Caco-2 (cell line): ENCODE results near the gene CARM1. TPM values are rescaled to one million over a fixed set of nuclear protein-coding genes. Genes with fewer than 3 reads are reported as not detected.

Source experiments
- BruUV-seq: library from RNA; stranded (reverse); fragments of 400-500 nt; replicated peaks from 2 replicates; lab custom pipeline; 2021; lab: Mats Ljungman, UMichigan
- CTCF ChIA-PET: fragments of 300-600 bp; sonication (Branson Sonifier 250); formaldehyde crosslinking; loops from one replicate; lab custom pipeline; 2022; ENCODE audit warnings: antibody characterized with exemption; lab: Charles Lee
- POLR2A ChIA-PET: fragments of 300-600 bp; sonication (Branson Sonifier 250); formaldehyde crosslinking; loops from one replicate; lab custom pipeline; 2022; ENCODE audit warnings: antibody characterized with exemption; lab: Charles Lee
- DNase-seq, 2 experiments: peaks; one replicate each; pipeline versions ENCODE4 v3.0.0 to v3.0.0-alpha.2; 2020 to 2022
- H3K27me3 ChIP-seq: replicated peaks from 2 replicates; pipeline ENCODE4 v1.6.0; 2011; ENCODE audit warnings: low read length; ENCODE audit not compliant: control insufficient read depth, insufficient read depth
- H3K36me3 ChIP-seq: 2 replicates; pipeline ENCODE4 v1.5.1; 2011; ENCODE audit warnings: low read length; ENCODE audit not compliant: control insufficient read depth, insufficient read depth
- H3K4me1 ChIP-seq: fragments of 250-450 bp; sonication (Bioruptor Pico); 2 replicates; pipeline ENCODE4 v1.5.1; 2020; ENCODE audit warnings: mild to moderate bottlenecking
- H3K4me3 ChIP-seq: 2 replicates; pipeline ENCODE4 v1.5.1; 2011; ENCODE audit warnings: low read depth, mild to moderate bottlenecking, control low read depth, low read length
- H3K9me3 ChIP-seq: fragments of 250-450 bp; sonication (Bioruptor Pico); 2 replicates; pipeline ENCODE4 v1.5.1; 2020; ENCODE audit warnings: mild to moderate bottlenecking, moderate library complexity
- H3K27ac Mint-ChIP-seq: one replicate; pipeline ENCODE4 v1.8.0; 2022; ENCODE audit warnings: mixed read lengths; ENCODE audit not compliant: unreplicated experiment
- H3K27me3 Mint-ChIP-seq: one replicate; pipeline ENCODE4 v1.8.0; 2022; ENCODE audit warnings: mixed read lengths; ENCODE audit not compliant: insufficient read depth, unreplicated experiment
- H3K36me3 Mint-ChIP-seq: one replicate; pipeline ENCODE4 v1.8.0; 2022; ENCODE audit warnings: mild to moderate bottlenecking, mixed read lengths; ENCODE audit not compliant: insufficient read depth, unreplicated experiment
- H3K4me1 Mint-ChIP-seq: one replicate; pipeline ENCODE4 v1.8.0; 2022; ENCODE audit warnings: low read depth, mixed read lengths; ENCODE audit not compliant: unreplicated experiment
- H3K4me3 Mint-ChIP-seq: one replicate; pipeline ENCODE4 v1.8.0; 2022; ENCODE audit warnings: mild to moderate bottlenecking, moderate library complexity, mixed read lengths; ENCODE audit not compliant: unreplicated experiment
- H3K9me3 Mint-ChIP-seq: one replicate; pipeline ENCODE4 v1.8.0; 2022; ENCODE audit warnings: mixed read lengths; ENCODE audit not compliant: unreplicated experiment
- intact Hi-C: fragments of 100-400 bp; cut with micrococcal nuclease; formaldehyde crosslinking; loops from one replicate; pipeline ENCODE4 v1.10.0; 2022; ENCODE audit not compliant: unreplicated experiment
- total RNA-seq: library from RNA; stranded (reverse); gene quantifications from 2 replicates; pipeline ENCODE4 v1.2.3, GENCODE V29; 2022
- TF ChIP-seq, protein P1 (sequence below), 2 experiments: fragments of 200-600 bp in 1 of 2; IDR thresholded peaks; 1 replicate in 1 of 2; 2 replicates in 1 of 2; pipeline versions ENCODE4 v1.5.1 to v1.8.0; 2011 to 2022; ENCODE audit warnings: antibody characterized with exemption in 1 of 2, control low read depth in 1 of 2, inconsistent platforms in 1 of 2, low read depth in 1 of 2, low read length in 1 of 2, mild to moderate bottlenecking in 1 of 2, moderate library complexity in 1 of 2; ENCODE audit not compliant: insufficient read depth in 1 of 2, severe bottlenecking in 1 of 2, unreplicated experiment in 1 of 2

CARM1 gene
- total RNA-seq, 1 experiment from 2014 or later: 97.9 TPM

DNA sequence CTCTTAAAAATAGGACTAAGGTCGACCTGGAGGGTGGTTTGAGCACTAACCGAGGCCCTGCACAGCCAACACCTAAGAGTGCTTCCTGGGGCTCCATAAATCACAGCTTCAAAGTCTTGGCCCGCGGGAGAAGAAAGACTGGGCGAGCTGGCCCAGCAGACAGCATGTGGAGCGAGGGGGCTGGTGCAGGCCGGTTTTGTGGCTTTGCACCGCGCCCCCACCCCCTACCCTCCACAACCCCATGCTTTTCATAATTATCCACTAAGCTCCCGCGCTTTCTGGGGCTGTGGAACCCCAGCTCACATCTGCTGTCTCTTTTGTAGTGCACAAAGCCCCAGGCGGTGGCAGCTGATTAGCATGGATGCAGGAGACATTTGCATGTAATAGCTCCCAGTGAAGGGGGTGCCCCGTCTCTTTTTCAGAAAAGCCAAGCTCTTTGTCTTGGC lies 17.1 kb downstream of the CARM1 start:
- H3K27ac Mint-ChIP-seq: no peak overlapping the region
- no peak overlapping the region for H3K4me3 Mint-ChIP-seq
- TF ChIP-seq, protein P1, sequence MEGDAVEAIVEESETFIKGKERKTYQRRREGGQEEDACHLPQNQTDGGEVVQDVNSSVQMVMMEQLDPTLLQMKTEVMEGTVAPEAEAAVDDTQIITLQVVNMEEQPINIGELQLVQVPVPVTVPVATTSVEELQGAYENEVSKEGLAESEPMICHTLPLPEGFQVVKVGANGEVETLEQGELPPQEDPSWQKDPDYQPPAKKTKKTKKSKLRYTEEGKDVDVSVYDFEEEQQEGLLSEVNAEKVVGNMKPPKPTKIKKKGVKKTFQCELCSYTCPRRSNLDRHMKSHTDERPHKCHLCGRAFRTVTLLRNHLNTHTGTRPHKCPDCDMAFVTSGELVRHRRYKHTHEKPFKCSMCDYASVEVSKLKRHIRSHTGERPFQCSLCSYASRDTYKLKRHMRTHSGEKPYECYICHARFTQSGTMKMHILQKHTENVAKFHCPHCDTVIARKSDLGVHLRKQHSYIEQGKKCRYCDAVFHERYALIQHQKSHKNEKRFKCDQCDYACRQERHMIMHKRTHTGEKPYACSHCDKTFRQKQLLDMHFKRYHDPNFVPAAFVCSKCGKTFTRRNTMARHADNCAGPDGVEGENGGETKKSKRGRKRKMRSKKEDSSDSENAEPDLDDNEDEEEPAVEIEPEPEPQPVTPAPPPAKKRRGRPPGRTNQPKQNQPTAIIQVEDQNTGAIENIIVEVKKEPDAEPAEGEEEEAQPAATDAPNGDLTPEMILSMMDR (IDR thresholded peaks at IDR 0.05; ENCODE audit: insufficient read depth in 1 of 2, low read depth in 1 of 2, low read length in 1 of 2, severe bottlenecking in 1 of 2, unreplicated experiment in 1 of 2): no peak
- DNase-seq: no peak
- BruUV-seq: no TSS peak
- Histone ChIP-seq H3K9me3 (no peaks in the 10 kb centered on the region), H3K36me3 (no peaks in the 10 kb centered on the region), H3K4me3 (no peak overlapping the region), H3K4me1 (no peaks in the 10 kb centered on the region), H3K27me3 (no peaks in the 10 kb centered on the region)
- H3K4me1 Mint-ChIP-seq: no peaks in the 10 kb centered on the region
- peaks cover 13% of the 10 kb centered on the region for H3K36me3 Mint-ChIP-seq
- ChIA-PET CTCF (interaction anchor here (1.0 kb wide), 1 partner anchor 15 kb away, joined by 4 read pairs; no protein-coding TSS in a partner anchor), POLR2A (no interaction called here)
- intact Hi-C loops: no loop called here
- H3K27me3 Mint-ChIP-seq: no peaks in the 10 kb centered on the region
- no peaks in the 10 kb centered on the region for H3K9me3 Mint-ChIP-seq

DNA sequence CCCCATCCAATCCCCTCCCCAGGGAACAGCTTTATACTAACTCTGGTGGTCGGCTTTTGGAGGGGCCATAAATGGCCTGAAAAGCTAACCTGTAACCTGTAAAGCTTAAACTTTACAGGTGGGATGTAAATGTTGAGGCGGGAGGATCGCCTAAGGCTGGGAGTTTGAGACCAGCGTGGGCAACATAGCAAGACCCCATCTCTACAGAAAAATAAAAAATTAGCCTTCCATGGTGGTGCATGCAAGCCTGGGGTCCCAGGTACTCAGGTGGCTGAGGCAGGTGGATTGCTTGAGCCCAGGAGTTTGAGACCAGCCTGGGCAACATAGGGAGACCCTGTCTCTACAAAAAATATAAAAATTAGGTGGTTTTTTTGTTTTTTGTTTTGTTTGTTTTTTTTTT lies 18.5 kb downstream of the CARM1 start:
- no peaks in the 10 kb centered on the region for H3K9me3 ChIP-seq
- H3K4me1 ChIP-seq: no peaks in the 10 kb centered on the region
- Mint-ChIP-seq H3K36me3 (peaks cover 19% of the 10 kb centered on the region), H3K4me1 (no peaks in the 10 kb centered on the region), H3K4me3 (no peak overlapping the region), H3K9me3 (no peaks in the 10 kb centered on the region), H3K27ac (no peak overlapping the region), H3K27me3 (no peaks in the 10 kb centered on the region)
- POLR2A ChIA-PET: no interaction called here
- no peaks in the 10 kb centered on the region for H3K27me3 ChIP-seq
- intact Hi-C loops: no loop called here
- DNase-seq: no peak
- H3K36me3 ChIP-seq: no peaks in the 10 kb centered on the region
- no TSS peak for BruUV-seq
- CTCF ChIA-PET: interaction anchor here (0.7 kb wide), 1 partner anchor 1841 kb away, joined by 3 read pairs; no protein-coding TSS in a partner anchor
- no peak overlapping the region for H3K4me3 ChIP-seq
- TF ChIP-seq, protein P1 (IDR thresholded peaks at IDR 0.05; ENCODE audit: insufficient read depth in 1 of 2, low read depth in 1 of 2, low read length in 1 of 2, severe bottlenecking in 1 of 2, unreplicated experiment in 1 of 2): no peak

DNA sequence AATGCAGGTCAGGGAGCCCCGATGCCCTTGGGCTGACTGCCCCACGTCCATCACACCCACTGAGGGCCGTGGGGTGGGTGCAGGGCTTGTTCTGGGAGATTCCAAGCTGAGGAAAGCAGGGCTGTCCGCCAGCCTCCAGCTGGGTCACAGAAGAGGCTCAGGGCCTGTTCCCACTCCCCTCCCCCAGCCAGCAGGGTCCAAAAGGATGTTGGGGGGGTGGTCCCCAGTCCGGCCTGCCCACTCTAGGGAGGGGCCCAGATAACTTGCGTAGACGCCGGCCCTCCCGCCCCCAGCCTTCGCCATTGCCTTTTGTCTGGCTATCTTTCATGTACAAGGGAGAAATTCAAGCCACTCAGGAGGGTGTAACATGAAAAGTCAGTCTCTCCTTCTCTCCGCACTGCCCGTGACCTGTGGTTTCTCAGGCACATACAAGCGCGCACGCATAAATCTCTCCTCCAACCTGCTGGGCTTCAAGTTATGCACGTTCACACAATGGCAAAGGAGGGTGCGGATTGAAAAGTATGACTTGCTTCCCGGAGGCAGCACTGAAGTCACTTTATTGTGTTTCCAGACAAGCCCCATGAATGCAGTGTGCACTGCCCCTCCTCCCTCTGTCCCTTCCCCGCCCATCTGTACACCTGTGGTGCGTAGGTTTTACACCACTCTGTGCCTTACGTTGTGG lies 20.2 kb downstream of the CARM1 start:
- POLR2A ChIA-PET: no interaction called here
- Histone ChIP-seq H3K36me3 (no peaks in the 10 kb centered on the region), H3K4me1 (no peaks in the 10 kb centered on the region), H3K27me3 (no peaks in the 10 kb centered on the region), H3K4me3 (no peak overlapping the region), H3K9me3 (no peaks in the 10 kb centered on the region)
- intact Hi-C loops: no loop called here
- no peak overlapping the region for H3K4me3 Mint-ChIP-seq
- H3K9me3 Mint-ChIP-seq: no peaks in the 10 kb centered on the region
- H3K27ac Mint-ChIP-seq: no peak overlapping the region
- CTCF ChIA-PET: interaction anchor here (0.6 kb wide), 1 partner anchor 44 kb away, joined by 3 read pairs; no protein-coding TSS in a partner anchor
- no peak for DNase-seq
- TF ChIP-seq, protein P1 (IDR thresholded peaks at IDR 0.05; ENCODE audit: insufficient read depth in 1 of 2, low read depth in 1 of 2, low read length in 1 of 2, severe bottlenecking in 1 of 2, unreplicated experiment in 1 of 2): no peak
- peaks cover 19% of the 10 kb centered on the region for H3K36me3 Mint-ChIP-seq
- H3K27me3 Mint-ChIP-seq: no peaks in the 10 kb centered on the region
- no peaks in the 10 kb centered on the region for H3K4me1 Mint-ChIP-seq
- no TSS peak for BruUV-seq
